ENCODE data around the gene PKD2. TPM values are rescaled to one million over a fixed set of nuclear protein-coding genes. Genes with fewer than 3 reads are reported as not detected.
A peak's percentile ranks its signal among the peaks of the same experiment; 100 is the strongest.

The PKD2 gene
- total RNA-seq, 1 experiment from 2014 or later = 12.9 TPM

DNA sequence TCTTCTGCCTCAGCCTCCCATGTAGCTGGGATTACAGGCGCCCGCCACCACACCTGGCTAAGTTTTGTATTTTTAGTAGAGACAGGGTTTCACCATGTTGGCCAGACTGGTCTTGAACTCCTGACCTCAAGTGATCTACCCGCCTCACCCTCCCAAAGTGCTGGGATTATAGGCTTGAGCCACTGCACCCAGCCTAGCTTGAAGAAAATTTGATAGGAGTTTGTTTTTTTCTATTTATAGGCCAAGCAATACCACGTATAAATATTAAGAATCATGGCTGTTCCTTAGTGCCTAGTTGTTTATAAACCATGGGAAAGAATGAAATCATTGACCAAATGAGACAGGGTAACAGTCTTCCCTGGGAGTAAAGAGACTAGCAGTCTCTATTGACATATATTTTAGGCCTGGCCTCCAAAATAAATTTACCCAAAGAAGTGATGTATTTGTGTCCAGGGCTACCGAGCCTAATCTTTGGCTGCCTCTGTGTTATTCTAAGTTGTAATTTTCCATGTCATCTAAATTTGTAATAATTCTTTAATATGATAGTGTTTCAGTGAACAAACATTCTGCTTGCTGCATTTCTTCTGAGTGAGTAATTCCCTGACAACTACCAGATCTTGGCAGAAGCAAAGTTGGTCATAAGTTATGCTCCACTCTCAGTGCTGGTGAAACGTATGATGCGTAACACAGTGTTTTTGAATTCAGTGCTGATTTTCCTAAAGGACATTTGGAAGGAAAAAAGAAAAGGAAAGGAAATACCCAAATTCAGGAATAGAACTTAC, 10.3 kb downstream of the PKD2 start:
- Histone ChIP-seq H3K9me3 (ENCODE audit: low read length) (no peaks in the 10 kb centered on the region), H3K9me2 (replicated peaks; ENCODE audit: low read length) (no peaks in the 10 kb centered on the region), H2AFZ (ENCODE audit: low read length) (no peak overlapping the region), H3F3A (ENCODE audit: low read length, unreplicated experiment) (no peaks in the 10 kb centered on the region), H3K36me3 (ENCODE audit: low read depth, low read length) (no peaks in the 10 kb centered on the region), H3K4me1 (ENCODE audit: insufficient read depth, low read length) (peaks cover 22% of the 10 kb centered on the region), H3K9ac (ENCODE audit: low read length) (no peak overlapping the region), H3K79me2 (ENCODE audit: low read length) (peaks cover 50% of the 10 kb centered on the region), H3K27ac (ENCODE audit: low read length) (peak overlapping the region; percentile 80), H3K4me3 (ENCODE audit: low read length) (no peak overlapping the region), H3K27me3 (ENCODE audit: low read length) (no peaks in the 10 kb centered on the region), H3K4me2 (ENCODE audit: low read length) (peak overlapping the region; percentile 63), H4K20me1 (ENCODE audit: low read length) (no peaks in the 10 kb centered on the region)
- POLR2A ChIA-PET (ENCODE audit: unreplicated experiment) = interaction anchor here (0.7 kb wide), 1 partner anchor 152 kb away, joined by 4 read pairs; no protein-coding TSS in a partner anchor
- CTCF ChIA-PET = no interaction called here
- peak; percentile 98 for ATAC-seq
- TF ChIP-seq EZH2 (IDR thresholded peaks at IDR 0.05; ENCODE audit: low read length, unreplicated experiment) = no peak
- no peak for TF ChIP-seq EZH2phosphoT487 (IDR thresholded peaks at IDR 0.05; ENCODE audit: borderline replicate concordance, low read length)
- BruUV-seq (replicated peaks) = no TSS peak
- peak; percentile 81 for DNase-seq
- intact Hi-C loops (cut with micrococcal nuclease) = no loop called here

DNA sequence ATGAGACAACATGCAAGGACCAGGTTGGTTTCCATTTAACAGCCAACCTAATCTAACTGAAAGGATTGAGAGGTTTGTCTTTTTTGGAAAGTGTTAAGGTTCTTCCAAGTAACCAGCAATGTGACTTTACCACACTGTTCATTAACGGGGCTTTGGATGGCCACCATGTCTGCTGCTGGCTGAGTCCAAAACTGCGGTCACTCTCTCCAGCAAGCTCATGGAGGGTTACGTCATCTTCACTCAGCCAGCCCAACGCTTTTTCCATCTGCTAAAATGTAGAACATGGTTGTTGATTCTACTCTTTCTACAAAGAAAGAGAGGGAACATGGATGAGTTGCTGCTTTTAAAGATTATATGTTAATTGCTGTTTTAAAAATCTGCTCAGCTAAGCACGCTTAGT, 11.0 kb downstream of the PKD2 start:
- CTCF ChIA-PET = no interaction called here
- no peak overlapping the region for H2AFZ ChIP-seq (ENCODE audit: low read length)
- H3K4me2 ChIP-seq (ENCODE audit: low read length) = peak overlapping the region; percentile 63
- H4K20me1 ChIP-seq (ENCODE audit: low read length) = no peaks in the 10 kb centered on the region
- H3F3A ChIP-seq (ENCODE audit: low read length, unreplicated experiment) = no peaks in the 10 kb centered on the region
- H3K27me3 ChIP-seq (ENCODE audit: low read length) = no peaks in the 10 kb centered on the region
- ATAC-seq (no peak), DNase-seq (no peak)
- no peak for TF ChIP-seq EZH2phosphoT487 (IDR thresholded peaks at IDR 0.05; ENCODE audit: borderline replicate concordance, low read length)
- TF ChIP-seq, protein P1, sequence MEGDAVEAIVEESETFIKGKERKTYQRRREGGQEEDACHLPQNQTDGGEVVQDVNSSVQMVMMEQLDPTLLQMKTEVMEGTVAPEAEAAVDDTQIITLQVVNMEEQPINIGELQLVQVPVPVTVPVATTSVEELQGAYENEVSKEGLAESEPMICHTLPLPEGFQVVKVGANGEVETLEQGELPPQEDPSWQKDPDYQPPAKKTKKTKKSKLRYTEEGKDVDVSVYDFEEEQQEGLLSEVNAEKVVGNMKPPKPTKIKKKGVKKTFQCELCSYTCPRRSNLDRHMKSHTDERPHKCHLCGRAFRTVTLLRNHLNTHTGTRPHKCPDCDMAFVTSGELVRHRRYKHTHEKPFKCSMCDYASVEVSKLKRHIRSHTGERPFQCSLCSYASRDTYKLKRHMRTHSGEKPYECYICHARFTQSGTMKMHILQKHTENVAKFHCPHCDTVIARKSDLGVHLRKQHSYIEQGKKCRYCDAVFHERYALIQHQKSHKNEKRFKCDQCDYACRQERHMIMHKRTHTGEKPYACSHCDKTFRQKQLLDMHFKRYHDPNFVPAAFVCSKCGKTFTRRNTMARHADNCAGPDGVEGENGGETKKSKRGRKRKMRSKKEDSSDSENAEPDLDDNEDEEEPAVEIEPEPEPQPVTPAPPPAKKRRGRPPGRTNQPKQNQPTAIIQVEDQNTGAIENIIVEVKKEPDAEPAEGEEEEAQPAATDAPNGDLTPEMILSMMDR (conservative IDR thresholded peaks at IDR 0.05; ENCODE audit: low read depth, low read length) = no peak
- no peak for TF ChIP-seq EZH2 (IDR thresholded peaks at IDR 0.05; ENCODE audit: low read length, unreplicated experiment)
- peaks cover 22% of the 10 kb centered on the region for H3K4me1 ChIP-seq (ENCODE audit: insufficient read depth, low read length)
- H3K79me2 ChIP-seq (ENCODE audit: low read length) = peaks cover 42% of the 10 kb centered on the region
- peak overlapping the region; percentile 80 for H3K27ac ChIP-seq (ENCODE audit: low read length)
- H3K36me3 ChIP-seq (ENCODE audit: low read depth, low read length) = no peaks in the 10 kb centered on the region
- BruUV-seq (replicated peaks) = no TSS peak
- H3K9me2 ChIP-seq (replicated peaks; ENCODE audit: low read length) = no peaks in the 10 kb centered on the region
- intact Hi-C loops (cut with micrococcal nuclease) = no loop called here
- H3K4me3 ChIP-seq (ENCODE audit: low read length) = no peak overlapping the region; the same call in 1 of the 2 replicates
- no peak overlapping the region for H3K9ac ChIP-seq (ENCODE audit: low read length)
- POLR2A ChIA-PET (ENCODE audit: unreplicated experiment) = no interaction called here
- H3K9me3 ChIP-seq (ENCODE audit: low read length) = no peaks in the 10 kb centered on the region

DNA sequence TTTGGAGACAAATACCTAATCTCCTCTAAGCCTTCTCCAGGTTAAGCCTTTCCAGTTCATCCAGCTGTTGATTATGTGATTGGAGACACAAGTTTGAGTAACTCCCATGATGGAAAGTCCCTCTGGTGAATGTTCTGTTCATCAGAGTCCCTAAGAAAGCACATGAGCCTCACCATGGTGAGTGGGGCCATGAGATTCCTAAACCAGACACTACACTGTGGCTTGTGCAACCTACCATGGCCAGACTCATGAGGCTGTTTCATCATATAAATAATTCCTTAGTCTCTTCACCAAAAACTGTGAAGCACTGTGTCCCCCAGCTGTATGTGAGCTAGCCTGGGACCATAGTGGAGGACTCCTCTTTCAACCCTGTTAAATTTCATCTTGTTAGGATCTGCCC, 14.4 kb downstream of the PKD2 start:
- Histone ChIP-seq H3K9ac (ENCODE audit: low read length) (no peak overlapping the region), H3K27me3 (ENCODE audit: low read length) (no peaks in the 10 kb centered on the region), H3F3A (ENCODE audit: low read length, unreplicated experiment) (no peaks in the 10 kb centered on the region), H3K9me3 (ENCODE audit: low read length) (0 out of 2 replicates have a peak, but pooled peaks cover 6% of the 10 kb centered on the region), H3K4me2 (ENCODE audit: low read length) (no peak overlapping the region), H3K4me3 (ENCODE audit: low read length) (no peak overlapping the region), H3K79me2 (ENCODE audit: low read length) (peaks cover 19% of the 10 kb centered on the region), H2AFZ (ENCODE audit: low read length) (no peak overlapping the region), H3K27ac (ENCODE audit: low read length) (no peak overlapping the region), H3K36me3 (ENCODE audit: low read depth, low read length) (peaks cover 6% of the 10 kb centered on the region; the same call in 1 of the 2 replicates), H4K20me1 (ENCODE audit: low read length) (no peaks in the 10 kb centered on the region), H3K9me2 (replicated peaks; ENCODE audit: low read length) (no peaks in the 10 kb centered on the region), H3K4me1 (ENCODE audit: insufficient read depth, low read length) (peaks cover 22% of the 10 kb centered on the region)
- DNase-seq (no peak), ATAC-seq (no peak)
- intact Hi-C loops (cut with micrococcal nuclease) = no loop called here
- POLR2A ChIA-PET (ENCODE audit: unreplicated experiment) = no interaction called here
- no TSS peak for BruUV-seq (replicated peaks)
- no peak for TF ChIP-seq EZH2phosphoT487 (IDR thresholded peaks at IDR 0.05; ENCODE audit: borderline replicate concordance, low read length)
- TF ChIP-seq EZH2 (IDR thresholded peaks at IDR 0.05; ENCODE audit: low read length, unreplicated experiment) = no peak
- TF ChIP-seq, protein P1 (conservative IDR thresholded peaks at IDR 0.05; ENCODE audit: low read depth, low read length) = no peak
- CTCF ChIA-PET = no interaction called here
